NCI-H2196 treated with DMSO at 0.1 percent for 48 hours (cell line): ENCODE results near the gene SS18.

Experiments
- DNase-seq: peaks from one replicate; lab custom pipeline; 2025; ENCODE audit not compliant: unreplicated experiment; lab: John Stamatoyannopoulos, UW

The SS18 gene

DNA sequence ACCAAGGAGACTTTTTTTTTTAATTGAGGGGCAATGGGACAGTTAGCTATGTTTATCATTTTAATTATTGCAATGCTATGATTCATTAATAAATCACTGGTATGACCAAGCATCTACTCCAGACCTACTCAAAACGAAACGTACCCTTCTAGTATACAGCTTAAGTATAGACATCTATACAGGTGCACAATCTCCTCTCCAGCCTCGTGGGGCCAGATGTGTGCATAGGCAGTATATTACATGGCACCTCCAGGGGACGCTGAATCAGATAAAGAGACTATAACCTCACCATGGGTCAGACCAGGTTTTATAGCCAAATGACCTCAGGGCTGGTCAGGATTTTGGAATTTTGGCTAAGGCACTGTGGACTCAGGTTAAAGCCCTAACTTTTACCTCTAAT is 86.6 kb downstream of the SS18 start:
- DNase-seq, result no peak

DNA sequence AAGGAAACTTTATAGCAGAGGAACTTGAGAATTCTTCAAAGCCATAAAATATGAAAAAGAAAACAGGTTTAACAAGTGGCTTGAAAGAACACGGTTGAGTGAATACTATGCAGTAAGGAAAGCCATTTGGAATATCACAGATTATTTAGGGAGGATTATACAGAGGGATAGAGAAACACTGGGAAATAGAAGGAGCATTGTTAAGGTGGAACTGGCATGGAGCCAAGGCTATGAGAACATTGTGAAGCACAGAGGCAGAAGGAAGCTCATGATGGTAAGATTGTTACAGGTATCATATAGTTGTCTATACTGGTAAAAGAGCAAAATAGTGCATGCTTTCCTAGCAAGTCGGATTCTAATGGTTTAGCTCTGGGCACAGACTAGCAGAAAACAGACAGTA is 87.1 kb downstream of the SS18 start:
- no peak for DNase-seq

DNA sequence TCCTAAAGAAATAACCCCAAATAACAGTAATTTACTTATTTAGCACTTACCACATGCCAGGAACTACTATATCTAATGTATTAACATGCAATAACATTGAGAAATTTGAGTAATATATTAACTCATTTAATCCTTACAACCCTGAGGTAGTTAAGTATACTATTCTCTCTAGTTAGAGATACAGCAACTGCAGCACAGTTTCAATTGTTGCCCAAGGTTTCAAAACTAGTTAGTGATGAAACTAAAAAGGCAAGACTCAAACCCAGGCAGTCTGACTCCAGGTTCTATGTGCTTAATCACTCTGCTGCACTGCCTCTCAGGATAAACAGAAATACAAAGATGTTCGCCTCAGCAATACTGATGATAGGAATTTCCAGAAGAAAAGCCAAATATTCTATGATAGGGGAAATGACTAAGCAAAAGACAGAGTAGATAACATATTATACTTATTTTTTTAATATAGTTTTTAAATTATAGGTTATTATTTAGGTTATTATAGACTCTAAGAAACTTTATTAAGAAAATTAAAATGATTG is 88.0 kb downstream of the SS18 start:
- DNase-seq, result no peak

DNA sequence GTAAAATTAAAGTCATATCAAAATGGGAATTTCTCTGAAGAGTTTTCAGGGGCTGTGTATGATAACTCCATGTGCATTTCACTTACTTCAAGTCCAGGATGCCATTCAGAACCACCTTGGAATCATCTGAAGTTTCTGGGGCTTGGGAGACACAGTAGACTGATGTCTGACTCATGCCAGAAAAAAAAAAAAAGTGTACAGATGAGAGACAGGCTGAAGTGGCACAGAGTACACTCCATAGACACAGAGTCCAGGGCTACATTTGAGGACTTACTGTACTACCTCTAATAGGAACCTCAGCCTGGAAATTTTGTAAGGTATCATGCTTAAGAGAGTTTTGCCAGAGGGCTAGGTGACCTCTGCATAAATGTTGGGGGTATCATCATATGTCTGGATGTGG is 92.0 kb downstream of the SS18 start:
- no peak for DNase-seq

DNA sequence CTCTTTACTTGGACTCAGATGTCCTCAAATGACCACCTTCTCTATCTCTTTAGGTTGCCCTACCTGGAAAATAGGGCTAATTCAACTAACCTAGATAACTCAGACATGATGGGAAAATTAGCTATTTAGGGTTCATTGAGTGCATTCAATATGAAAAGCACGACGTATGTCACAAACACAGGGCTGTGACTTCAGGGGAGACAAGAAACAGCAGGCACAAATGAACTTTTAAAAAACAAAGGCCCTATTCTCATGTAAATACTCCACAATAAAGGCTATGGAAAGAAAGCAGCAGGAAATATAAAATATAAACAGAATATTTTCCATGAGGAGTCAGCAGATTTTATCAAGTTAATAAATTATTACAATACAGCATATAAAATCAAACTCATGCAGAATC is 97.8 kb downstream of the SS18 start:
- DNase-seq, result no peak

DNA sequence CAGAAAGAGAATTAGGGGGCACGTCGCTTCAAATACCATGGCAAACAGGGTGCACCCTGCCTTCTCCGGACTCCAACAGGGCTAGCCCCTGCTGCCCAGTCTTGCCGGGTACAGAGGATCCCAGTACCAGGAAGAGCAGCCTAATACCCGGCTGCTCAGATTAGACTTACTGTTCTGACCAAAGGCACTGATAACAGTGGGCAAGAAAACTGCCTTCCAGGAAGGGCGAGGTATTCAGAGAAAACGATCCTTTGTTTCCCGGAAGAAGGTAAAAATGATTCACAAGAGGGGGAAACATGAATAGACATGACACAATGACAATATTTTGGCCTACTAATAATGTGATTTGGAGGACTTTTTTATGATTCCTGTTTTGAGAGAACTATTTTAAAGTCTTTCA is 99.9 kb downstream of the SS18 start:
- DNase-seq, result no peak

DNA sequence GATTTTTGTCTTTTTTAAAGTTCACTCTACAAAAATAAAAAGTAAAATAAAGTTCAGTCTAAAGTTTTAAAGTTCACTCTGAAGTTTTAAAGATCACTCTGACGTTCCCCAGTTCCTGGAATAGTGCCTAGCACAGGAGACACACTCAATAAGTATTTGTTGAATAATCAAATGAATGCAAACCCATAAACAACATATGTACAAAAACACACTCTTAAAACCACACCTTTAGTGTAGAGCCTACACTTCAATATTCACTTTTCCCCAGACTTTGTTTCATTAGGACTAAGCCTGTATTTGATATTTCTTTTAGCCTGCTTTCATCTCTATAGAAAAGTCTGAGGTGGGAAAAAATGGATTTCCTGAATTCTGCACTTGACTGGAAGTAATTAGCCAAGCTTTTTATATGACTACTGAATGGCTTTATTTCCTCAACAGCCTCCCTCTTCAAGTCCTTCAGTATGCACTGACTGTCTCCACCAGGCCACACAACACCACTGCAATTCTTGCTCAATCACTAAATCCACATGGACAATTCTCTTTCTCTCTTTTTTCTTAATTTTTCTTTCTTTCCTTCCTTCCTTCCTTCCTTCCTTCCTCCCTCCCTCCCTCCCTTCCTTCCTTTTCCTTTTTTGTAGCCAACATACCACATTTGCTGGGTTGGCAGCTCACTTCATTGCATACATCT is 104.6 kb downstream of the SS18 start:
- no peak for DNase-seq

DNA sequence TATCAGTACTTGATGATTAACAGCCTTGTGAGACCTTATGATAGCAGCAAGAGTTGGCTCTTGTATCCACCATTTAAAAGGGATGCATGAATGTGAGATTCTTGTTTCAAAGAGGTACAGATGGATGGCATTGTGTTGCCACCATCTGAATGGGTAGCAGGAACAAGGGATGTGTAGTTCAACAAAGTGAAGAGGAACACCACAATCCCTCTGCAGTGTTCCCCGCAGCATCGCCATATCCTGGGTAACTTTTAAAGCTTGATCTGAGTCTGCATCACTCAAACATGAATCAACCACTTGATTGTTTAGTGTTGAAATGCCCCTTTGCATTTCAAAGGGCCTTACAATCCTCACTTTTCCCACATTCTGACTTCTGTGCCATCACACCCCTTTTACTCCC is 106.7 kb downstream of the SS18 start:
- no peak for DNase-seq

DNA sequence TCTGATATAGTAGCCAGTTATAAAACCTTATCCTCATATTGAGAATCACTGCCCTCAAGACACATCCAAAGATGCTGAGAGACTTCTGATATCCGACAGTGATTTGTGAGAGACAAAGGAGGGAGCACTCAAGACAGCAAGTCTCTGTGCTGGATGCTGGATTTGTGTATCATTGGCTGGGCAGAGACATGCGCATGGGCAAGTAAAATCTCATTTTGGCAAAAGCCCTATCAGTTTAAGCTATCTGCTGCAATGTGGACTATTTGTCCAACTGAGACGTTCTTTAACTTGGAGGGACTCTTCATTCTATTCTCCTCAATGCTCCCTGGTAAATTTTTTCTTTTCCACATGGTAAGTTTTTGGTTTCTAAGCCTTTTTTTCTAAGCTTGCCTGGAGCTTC is 107.5 kb downstream of the SS18 start:
- DNase-seq, result no peak

DNA sequence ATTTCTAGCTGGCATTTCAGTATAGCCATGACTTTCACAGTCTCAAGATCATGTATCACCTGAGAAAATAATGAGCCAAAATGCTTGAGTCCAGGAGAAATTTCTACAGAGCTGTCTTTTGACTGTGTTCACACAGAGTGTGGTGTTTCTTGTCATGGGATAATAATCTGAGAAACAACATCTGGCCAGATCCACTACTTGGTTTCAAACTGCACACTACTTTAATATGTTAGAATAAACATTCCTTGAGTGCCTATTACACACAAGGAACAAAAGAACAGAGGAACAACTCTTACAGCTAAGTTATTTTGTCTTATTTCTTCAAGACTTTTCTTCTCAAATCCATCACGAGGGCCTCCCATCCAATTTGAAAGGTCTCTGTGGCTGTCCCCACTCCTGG is 108.3 kb downstream of the SS18 start:
- DNase-seq, result no peak

DNA sequence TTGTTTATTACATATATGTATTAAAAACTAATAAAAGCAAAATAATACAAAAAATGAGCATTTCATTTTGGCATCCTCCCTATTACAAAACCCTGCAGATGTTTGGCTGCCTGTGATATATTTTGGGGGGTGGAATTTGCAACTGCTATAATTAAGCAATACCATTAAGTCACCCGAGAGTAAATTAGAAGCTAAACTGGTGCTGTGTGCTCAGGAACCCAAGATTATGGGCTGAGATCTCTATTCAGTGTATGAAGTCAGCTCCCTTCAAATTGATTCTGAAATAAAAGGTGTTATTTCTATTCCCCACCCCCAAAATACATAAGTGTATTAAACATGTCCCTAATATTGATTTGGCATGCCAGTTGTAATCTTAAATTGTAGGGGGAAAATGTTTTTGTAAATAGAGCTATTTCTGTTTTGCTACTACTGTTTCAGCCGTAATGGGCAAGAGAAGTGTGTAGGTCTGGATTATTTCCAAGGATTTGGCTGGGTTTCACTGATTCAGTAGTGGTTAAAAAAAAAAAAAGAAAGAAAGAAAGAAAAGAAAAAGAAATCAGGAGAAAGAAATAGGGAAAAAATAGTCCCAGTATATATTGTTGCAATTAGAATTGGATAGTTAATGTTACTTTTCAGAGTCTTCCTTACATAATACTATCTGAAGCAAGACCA is 110.9 kb downstream of the SS18 start:
- no peak for DNase-seq

DNA sequence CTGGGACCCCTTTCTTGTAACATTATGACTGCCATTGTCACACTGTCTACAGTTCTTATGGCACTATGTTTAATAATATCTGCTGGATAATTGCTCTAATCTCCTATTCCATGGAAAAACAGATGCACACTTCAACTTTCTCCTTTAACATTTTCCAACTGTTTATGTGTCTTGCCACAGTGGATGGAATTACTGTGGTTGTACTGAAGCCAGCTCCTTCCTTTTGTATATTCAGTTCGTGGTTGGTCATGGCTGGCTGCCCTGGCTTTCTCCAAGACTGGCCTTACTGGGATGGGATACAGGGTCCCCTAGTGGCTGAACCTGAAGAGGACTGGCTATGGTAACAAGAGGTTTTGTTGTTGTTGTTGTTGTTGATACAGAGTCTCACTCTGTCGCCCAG is 113.9 kb downstream of the SS18 start:
- DNase-seq, result no peak

DNA sequence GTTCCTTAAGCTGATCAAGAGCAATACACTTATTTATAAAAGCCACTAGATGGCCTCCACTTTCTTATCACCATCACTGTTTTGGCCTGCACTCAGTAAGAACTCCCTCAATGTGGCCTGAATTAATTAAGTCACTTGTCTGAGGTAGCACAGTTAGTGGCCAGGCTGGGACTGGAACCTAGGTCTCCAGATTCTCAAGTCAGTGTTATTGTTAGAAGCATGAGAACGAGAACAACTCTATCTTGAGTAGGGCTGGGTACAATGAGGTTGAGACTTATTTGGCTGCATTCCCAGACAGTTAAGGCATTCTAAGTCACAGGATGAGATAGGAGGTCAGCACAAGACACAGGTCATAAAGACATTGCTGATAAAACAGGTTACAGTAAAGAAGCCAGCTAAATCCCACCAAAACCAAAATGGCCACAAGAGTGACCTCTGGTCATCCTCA is 115.8 kb downstream of the SS18 start:
- DNase-seq, result no peak
